Heart left ventricle (tissue), 16 donors: ENCODE measurements around the gene BCL2. TPM values are rescaled to one million over a fixed set of nuclear protein-coding genes. Genes with fewer than 3 reads are reported as not detected.

ENCODE experiments used
- ATAC-seq, 4 donors: fragments of 200-7000 bp; cut with Tn5 transposase; one replicate each; pipeline ENCODE4 v1.9.1; 2020 to 2022; ENCODE audit warnings: moderate library complexity in 4 of 4, mild to moderate bottlenecking in 3 of 4, moderate number of reproducible peaks in 1 of 4
- DNase-seq, 5 donors: peaks; one replicate each; pipeline ENCODE4 v3.0.0-alpha.2; 2020
- H3K27ac ChIP-seq, 12 donors: fragments of 200-600 bp; sonication (generic) in 4 of 12; one replicate each; pipeline versions ENCODE4 v1.5.0 to v1.8.0; 2016 to 2022; ENCODE audit warnings: mild to moderate bottlenecking in 2 of 12
- H3K27me3 ChIP-seq, 9 donors: fragments of 200-600 bp; sonication (generic) in 2 of 9; one replicate each; pipeline versions ENCODE4 v1.5.1 to v1.8.0; 2016 to 2022; ENCODE audit warnings: mild to moderate bottlenecking in 3 of 9
- H3K36me3 ChIP-seq, 9 donors: fragments of 200-600 bp; sonication (generic) in 2 of 9; one replicate each; pipeline versions ENCODE4 v1.5.0 to v1.8.0; 2018 to 2022; ENCODE audit warnings: mild to moderate bottlenecking in 2 of 9
- H3K4me1 ChIP-seq, 12 donors: fragments of 200-600 bp; sonication (generic) in 4 of 12; one replicate each; pipeline versions ENCODE4 v1.5.0 to v1.8.0; 2016 to 2022; ENCODE audit warnings: mild to moderate bottlenecking in 3 of 12
- H3K4me3 ChIP-seq, 12 donors: fragments of 200-600 bp; sonication (generic) in 4 of 12; one replicate each; pipeline versions ENCODE4 v1.5.0 to v1.8.0; 2017 to 2022; ENCODE audit warnings: mild to moderate bottlenecking in 9 of 12, moderate library complexity in 4 of 12
- H3K9me3 ChIP-seq, 12 donors: fragments of 200-600 bp; sonication (generic) in 4 of 12; one replicate each; pipeline versions ENCODE4 v1.5.0 to v1.8.0; 2016 to 2022; ENCODE audit warnings: mild to moderate bottlenecking in 1 of 12
- CTCF ChIP-seq, 12 donors: fragments of 200-600 bp; sonication (generic) in 4 of 12; IDR thresholded peaks; one replicate each; pipeline versions ENCODE4 v1.5.0 to v1.8.0; 2018 to 2022; ENCODE audit warnings: antibody characterized with exemption in 12 of 12, mild to moderate bottlenecking in 5 of 12
- POLR2A ChIP-seq, 2 donors: fragments of 450-650 bp; IDR thresholded peaks; one replicate each; pipeline ENCODE4 v1.6.1; 2017; ENCODE audit warnings: antibody characterized with exemption in 2 of 2, mild to moderate bottlenecking in 2 of 2, moderate library complexity in 2 of 2
- WGBS, 4 donors: extraction: QIAGEN DNeasy Blood & Tissue Kit in 2 of 4; methylation state at CpG; one replicate each; pipeline versions ENCODE4 v1.1.5 to v1.1.7; 2013 to 2018; 5-methylcytosine and 5-hydroxymethylcytosine counted together
- intact Hi-C, 10 donors: fragments of 100-400 bp; cut with DNase I; formaldehyde crosslinking; loops; one replicate each; pipeline versions ENCODE4 v1.11.1 to v1.14.2; 2022
- polyA plus RNA-seq, 2 donors: library from polyadenylated mRNA; stranded (reverse); fragments of 200-250 nt; gene quantifications; one replicate each; pipeline ENCODE4 v1.2.3, GENCODE V29; 2013
- total RNA-seq, 9 donors: library from RNA; depleted of rRNA in 2 of 9; stranded (reverse); fragments of >200 nt in 2 of 9; fragmentation: NEBNext Ultra II Directional in 3 of 9; extraction: Animal tissue kit (Norgen Biotek cat#: 25700) in 3 of 9; gene quantifications; one replicate each; pipeline versions ENCODE4 v1.1.0 to v1.2.4, GENCODE V29; 2016 to 2023
- donor health status: ischemic (EF 13 %, LVEDD 7.1; RV severe dilation, severe dysfunction).
- donor health status: healthy with polysubstance abuse.
- donor health status: DM: no; HTN: yes; CAD: no.
- donor health status: DM: no; HTN: no; CAD: no.
- donor health status: ischemic (EF 25% LVEDD 6.9; RV normal size, moderate dysfunction).
- donor health status: ischemic (EF 25% LVEDD 5.7; RV mildly dilated, moderate dysfunction).
- donor health status: healthy.
- donor health status: DM: yes; HTN: yes; CAD: no.
- donor health status: ischemic (EF 35%, LVEDD 5.7; RV mildly dilated, moderate dysfunction).
- donor health status: nonischemic (EF 11% LVEDD 7.7; RV severe dilation, severe dysfunction).
- donor health status: DM: yes; HTN: yes; CAD: no.
- donor health status: PGD.
- donor health status: ischemic (EF 29% LVEDD 5.4; RV normal size, mild dysfunction).
- donor health status: nonischemic (EF 23%, LVEDD 6.1; RV moderate dilation, normal function).

The BCL2 gene
- total and polyA plus RNA-seq, 11 donors = 2.9 to 24.2 (median 8.9) TPM

GRCh38 chr18:63177919-63178821, 141.4 kb downstream of the BCL2 start:
- H3K4me3 ChIP-seq = peak overlapping the region in 8 of 12 donors; percentile 4 to 39 (median 29)
- H3K4me1 ChIP-seq = peaks cover 0 to 54% (median 22%) of the 10 kb centered on the region in 12 donors

GRCh38 chr18:63177259-63177658, 142.3 kb downstream of the BCL2 start:
- intact Hi-C loops = no loop called here
- Histone ChIP-seq H3K4me1 (peaks cover 0 to 47% (median 16%) of the 10 kb centered on the region in 12 donors), H3K27ac (peak overlapping the region in 2 of 12 donors; percentile 70 to 72), H3K27me3 (no peaks in the 10 kb centered on the region), H3K9me3 (no peaks in the 10 kb centered on the region), H3K36me3 (no peaks in the 10 kb centered on the region), H3K4me3 (no peak overlapping the region)
- 70 to 90% (median 77%) methylated on average over 6 of the region's 6 CpGs for whole genome bisulfite sequencing, 4 donors
- no peak for DNase-seq
- ATAC-seq = no peak
- TF ChIP-seq CTCF (IDR thresholded peaks at IDR 0.05) (no peak), POLR2A (IDR thresholded peaks at IDR 0.05) (no peak)

More at GRCh38 chr18:63177919-63178821, 141.4 kb downstream of the BCL2 start:
- Histone ChIP-seq H3K27ac (peak overlapping the region; percentile 5 to 73 (median 54)), H3K27me3 (no peaks in the 10 kb centered on the region), H3K36me3 (no peaks in the 10 kb centered on the region), H3K9me3 (no peaks in the 10 kb centered on the region)
- DNase-seq (peak in 4 of 5 donors; percentile 49 to 84 (median 63)), ATAC-seq (peak; percentile 51 to 80 (median 56))
- intact Hi-C loops = no loop called here
- TF ChIP-seq POLR2A (IDR thresholded peaks at IDR 0.05) = no peak
- no peak for TF ChIP-seq CTCF (IDR thresholded peaks at IDR 0.05)
- 62 to 71% (median 67%) methylated on average over 23 to 25 of the region's 25 CpGs for WGBS, 4 donors

GRCh38 chr18:63175264-63175663, 144.3 kb downstream of the BCL2 start:
- TF ChIP-seq POLR2A (IDR thresholded peaks at IDR 0.05) (no peak), CTCF (IDR thresholded peaks at IDR 0.05) (no peak)
- DNase-seq = no peak
- Histone ChIP-seq H3K4me1 (peaks cover 0 to 37% (median 14%) of the 10 kb centered on the region in 12 donors), H3K27ac (no peak overlapping the region), H3K4me3 (no peak overlapping the region), H3K27me3 (no peaks in the 10 kb centered on the region), H3K9me3 (no peaks in the 10 kb centered on the region), H3K36me3 (no peaks in the 10 kb centered on the region)
- intact Hi-C loops = no loop called here
- no peak for ATAC-seq
- WGBS, 4 donors = 90 to 99% (median 93%) methylated on average over 2 of the region's 2 CpGs

- ATAC-seq = no peak
- 94 to 99% (median 97%) methylated on average over 2 of the region's 2 CpGs for WGBS, 4 donors
- Histone ChIP-seq H3K36me3 (no peaks in the 10 kb centered on the region), H3K9me3 (no peaks in the 10 kb centered on the region), H3K27me3 (no peaks in the 10 kb centered on the region), H3K27ac (no peak overlapping the region), H3K4me1 (peaks cover 0 to 24% (median 6%) of the 10 kb centered on the region in 12 donors), H3K4me3 (no peak overlapping the region)
- no peak for TF ChIP-seq POLR2A (IDR thresholded peaks at IDR 0.05)
- TF ChIP-seq CTCF (IDR thresholded peaks at IDR 0.05) = no peak
- DNase-seq = no peak
- intact Hi-C loops = no loop called here
These were observed 145.6 kb downstream of the BCL2 start for GRCh38 chr18:63173983-63174382.
